ENCODE results near the gene PLA2G4A. TPM values are rescaled to one million over a fixed set of nuclear protein-coding genes. Genes with fewer than 3 reads are reported as not detected.

The PLA2G4A gene
- total RNA-seq (2014; rRNA removed; shearing (Covaris generic); ENCODE audit: low replicate concordance): 14.7 and 23.1 TPM in 2 replicates

- H3K27me3 ChIP-seq: no peaks in the 10 kb centered on the region
- DNase-seq: peak; percentile 48
- H3K4me3 ChIP-seq: peak within 1 kb of the TSS; percentile 81
- no peaks in the 10 kb centered on the region for H3K9me3 ChIP-seq
- H3K36me3 ChIP-seq: no peaks in the 10 kb centered on the region
Measured at GRCh38 chr1:186828611-186829454, at the start of gene PLA2G4A. TSS of gene PLA2G4A (plus strand) at chr1:186828949. CDS start at chr1:186854355, 25,406 bp downstream.

GRCh38 chr1:186780076-186780475 lies 48.7 kb upstream of the PLA2G4A start:
- no peak for DNase-seq
- H3K4me3 ChIP-seq: no peak overlapping the region
- no peaks in the 10 kb centered on the region for H3K36me3 ChIP-seq
- no peaks in the 10 kb centered on the region for H3K9me3 ChIP-seq
- H3K27me3 ChIP-seq: no peaks in the 10 kb centered on the region

- DNase-seq: no peak
Measured at GRCh38 chr1:186781730-186782129, 47.0 kb upstream of the PLA2G4A start.

GRCh38 chr1:186782791-186783190 lies 46.0 kb upstream of the PLA2G4A start:
- no peaks in the 10 kb centered on the region for H3K36me3 ChIP-seq
- no peak for DNase-seq
- no peaks in the 10 kb centered on the region for H3K27me3 ChIP-seq
- H3K4me3 ChIP-seq: no peak overlapping the region
- no peaks in the 10 kb centered on the region for H3K9me3 ChIP-seq

More at GRCh38 chr1:186781730-186782129, 47.0 kb upstream of the PLA2G4A start:
- Histone ChIP-seq H3K4me3 (no peak overlapping the region), H3K27me3 (no peaks in the 10 kb centered on the region), H3K9me3 (no peaks in the 10 kb centered on the region), H3K36me3 (no peaks in the 10 kb centered on the region)

- Histone ChIP-seq H3K27me3 (no peaks in the 10 kb centered on the region), H3K9me3 (no peaks in the 10 kb centered on the region), H3K4me3 (no peak overlapping the region), H3K36me3 (no peaks in the 10 kb centered on the region)
- DNase-seq: no peak
Measured at GRCh38 chr1:186783193-186783592, 45.6 kb upstream of the PLA2G4A start.

GRCh38 chr1:186785503-186785902 lies 43.2 kb upstream of the PLA2G4A start:
- Histone ChIP-seq H3K27me3 (no peaks in the 10 kb centered on the region), H3K4me3 (no peak overlapping the region), H3K36me3 (no peaks in the 10 kb centered on the region), H3K9me3 (no peaks in the 10 kb centered on the region)
- no peak for DNase-seq

GRCh38 chr1:186790101-186790500 lies 38.6 kb upstream of the PLA2G4A start:
- Histone ChIP-seq H3K9me3 (0 out of 2 replicates have a peak, but pooled peaks cover 1% of the 10 kb centered on the region), H3K4me3 (no peak overlapping the region), H3K36me3 (no peaks in the 10 kb centered on the region), H3K27me3 (no peaks in the 10 kb centered on the region)
- DNase-seq: no peak

- H3K36me3 ChIP-seq: no peaks in the 10 kb centered on the region
- no peak overlapping the region for H3K4me3 ChIP-seq
- H3K27me3 ChIP-seq: no peaks in the 10 kb centered on the region
- no peak for DNase-seq
- 0 out of 2 replicates have a peak, but pooled peaks cover 1% of the 10 kb centered on the region for H3K9me3 ChIP-seq
Measured at GRCh38 chr1:186792870-186793581, 35.7 kb upstream of the PLA2G4A start.

GRCh38 chr1:186793582-186793927 lies 35.2 kb upstream of the PLA2G4A start:
- Histone ChIP-seq H3K27me3 (no peaks in the 10 kb centered on the region), H3K9me3 (0 out of 2 replicates have a peak, but pooled peaks cover 1% of the 10 kb centered on the region), H3K36me3 (no peaks in the 10 kb centered on the region), H3K4me3 (no peak overlapping the region)
- DNase-seq: no peak

GRCh38 chr1:186798960-186799688 lies 29.6 kb upstream of the PLA2G4A start:
- H3K27me3 ChIP-seq: no peaks in the 10 kb centered on the region
- no peaks in the 10 kb centered on the region for H3K36me3 ChIP-seq
- no peaks in the 10 kb centered on the region; the same call in 1 of the 2 replicates for H3K9me3 ChIP-seq
- no peak for DNase-seq
- H3K4me3 ChIP-seq: no peak overlapping the region

- H3K9me3 ChIP-seq: no peaks in the 10 kb centered on the region; the same call in 1 of the 2 replicates
- no peak for DNase-seq
- no peaks in the 10 kb centered on the region for H3K27me3 ChIP-seq
- H3K4me3 ChIP-seq: no peak overlapping the region
- H3K36me3 ChIP-seq: no peaks in the 10 kb centered on the region
Measured at GRCh38 chr1:186799689-186800054, 29.1 kb upstream of the PLA2G4A start.

GRCh38 chr1:186802388-186802787 lies 26.4 kb upstream of the PLA2G4A start:
- no peaks in the 10 kb centered on the region for H3K27me3 ChIP-seq
- H3K9me3 ChIP-seq: no peaks in the 10 kb centered on the region; the same call in 1 of the 2 replicates
- no peaks in the 10 kb centered on the region for H3K36me3 ChIP-seq

GRCh38 chr1:186804679-186805078 lies 24.1 kb upstream of the PLA2G4A start:
- Histone ChIP-seq H3K9me3 (no peaks in the 10 kb centered on the region; the same call in 1 of the 2 replicates), H3K4me3 (no peak overlapping the region), H3K36me3 (no peaks in the 10 kb centered on the region), H3K27me3 (no peaks in the 10 kb centered on the region)
- no peak for DNase-seq

More at GRCh38 chr1:186802388-186802787, 26.4 kb upstream of the PLA2G4A start:
- no peak for DNase-seq
- H3K4me3 ChIP-seq: no peak overlapping the region

GRCh38 chr1:186806477-186806876 lies 22.3 kb upstream of the PLA2G4A start:
- no peaks in the 10 kb centered on the region for H3K27me3 ChIP-seq
- DNase-seq: no peak
- H3K4me3 ChIP-seq: no peak overlapping the region
- no peaks in the 10 kb centered on the region for H3K36me3 ChIP-seq
- H3K9me3 ChIP-seq: peaks cover 2% of the 10 kb centered on the region; the same call in 1 of the 2 replicates

- H3K36me3 ChIP-seq: no peaks in the 10 kb centered on the region
- DNase-seq: no peak
- H3K27me3 ChIP-seq: no peaks in the 10 kb centered on the region
- no peak overlapping the region for H3K4me3 ChIP-seq
- peaks cover 2% of the 10 kb centered on the region; the same call in 1 of the 2 replicates for H3K9me3 ChIP-seq
Measured at GRCh38 chr1:186807163-186807562, 21.6 kb upstream of the PLA2G4A start.

GRCh38 chr1:186811892-186812291 lies 16.9 kb upstream of the PLA2G4A start:
- no peak for DNase-seq
- no peaks in the 10 kb centered on the region for H3K27me3 ChIP-seq
- no peaks in the 10 kb centered on the region for H3K36me3 ChIP-seq

GRCh38 chr1:186812570-186812969 lies 16.2 kb upstream of the PLA2G4A start:
- peak; percentile 43 for DNase-seq
- no peaks in the 10 kb centered on the region for H3K36me3 ChIP-seq
- peaks cover 2% of the 10 kb centered on the region; the same call in 1 of the 2 replicates for H3K9me3 ChIP-seq
- no peaks in the 10 kb centered on the region for H3K27me3 ChIP-seq
- peak overlapping the region; percentile 22 for H3K4me3 ChIP-seq

More at GRCh38 chr1:186811892-186812291, 16.9 kb upstream of the PLA2G4A start:
- Histone ChIP-seq H3K4me3 (no peak overlapping the region), H3K9me3 (peaks cover 2% of the 10 kb centered on the region; the same call in 1 of the 2 replicates)

Measured in MG63 (cell line).